Lower leg skin (tissue), 4 donors: ENCODE data around the gene GRAMD1A. TPM values are rescaled to one million over a fixed set of nuclear protein-coding genes. Genes with fewer than 3 reads are reported as not detected.
"Not testable (repeated sequence)": the region's sequence is repeated elsewhere in the genome, so short reads cannot be mapped to it uniquely, and the experiment has no call there.

Experiments
- DNase-seq, 2 donors: peaks; one replicate each; pipeline ENCODE4 v3.0.0-alpha.2; 2019; ENCODE audit warnings: low spot score in 2 of 2
- H3K4me3 ChIP-seq: fragments of 200-600 bp; sonication (generic); 2 replicates; pipeline ENCODE4 v1.5.1; 2017; ENCODE audit warnings: mild to moderate bottlenecking, low read depth; ENCODE audit not compliant: poor library complexity, severe bottlenecking
- CTCF ChIP-seq, 3 donors: fragments of 450-650 bp; IDR thresholded peaks; one replicate each; pipeline ENCODE4 v1.5.1; 2016; ENCODE audit warnings: antibody characterized with exemption in 3 of 3, mild to moderate bottlenecking in 3 of 3, moderate library complexity in 2 of 3
- POLR2A ChIP-seq, 2 donors: fragments of 450-650 bp; IDR thresholded peaks; one replicate each; pipeline ENCODE4 v1.6.1; 2016 to 2017; ENCODE audit warnings: antibody characterized with exemption in 2 of 2, mild to moderate bottlenecking in 1 of 2, moderate library complexity in 1 of 2
- WGBS, 2 donors: methylation state at CpG; one replicate each; pipeline ENCODE4 v1.1.5; 2018; 5-methylcytosine and 5-hydroxymethylcytosine counted together
- intact Hi-C: fragments of 100-400 bp; cut with DNase I; formaldehyde crosslinking; loops from one replicate; pipeline ENCODE4 v1.15.0; 2023; ENCODE audit warnings: low total_unique reads
- total RNA-seq, 4 donors: library from RNA; depleted of rRNA; stranded (reverse); fragments of >200 nt; gene quantifications; one replicate each; pipeline ENCODE4 v1.1.0, GENCODE V29; 2016

GRAMD1A gene
- total RNA-seq, 4 donors from 2014 or later: 12.6 to 49.2 (median 20.3) TPM

- no peak overlapping the region for H3K4me3 ChIP-seq
- WGBS, 2 donors: 78 to 86% methylated on average over 13 of the region's 13 CpGs
- no peak for DNase-seq
- TF ChIP-seq CTCF (IDR thresholded peaks at IDR 0.05) (no peak), POLR2A (IDR thresholded peaks at IDR 0.05) (no peak)
- intact Hi-C loops: loop anchor here (5.0 kb wide), 1 partner anchor 34 kb away; no protein-coding TSS in a partner anchor
Observed at GRCh38 chr19:35011091-35011689, 11.1 kb downstream of the GRAMD1A start.

- TF ChIP-seq CTCF (IDR thresholded peaks at IDR 0.05) (no peak), POLR2A (IDR thresholded peaks at IDR 0.05) (no peak)
- intact Hi-C loops: loop anchor here (5.0 kb wide), 1 partner anchor 35 kb away; no protein-coding TSS in a partner anchor
- DNase-seq: no peak
- H3K4me3 ChIP-seq: no peak overlapping the region
- 88 to 91% methylated on average over 17 to 18 of the region's 18 CpGs for WGBS, 2 donors
Observed at GRCh38 chr19:35011737-35012682, 11.9 kb downstream of the GRAMD1A start.

- TF ChIP-seq CTCF (IDR thresholded peaks at IDR 0.05): peak in 1 of 3 donors; percentile 89
- TF ChIP-seq POLR2A (IDR thresholded peaks at IDR 0.05): no peak
- intact Hi-C loops: loop anchor here (5.0 kb wide), 1 partner anchor 36 kb away; no protein-coding TSS in a partner anchor
- no peak overlapping the region for H3K4me3 ChIP-seq
- DNase-seq: peak; percentile 40 to 94
- 54 to 56% methylated on average over 32 of the region's 32 CpGs for WGBS, 2 donors
Observed at GRCh38 chr19:35013041-35013819, 13.1 kb downstream of the GRAMD1A start.

GRCh38 chr19:35013820-35014754 is 14.0 kb downstream of the GRAMD1A start:
- 81 to 83% methylated on average over 18 to 19 of the region's 23 CpGs for WGBS, 2 donors
- TF ChIP-seq POLR2A (IDR thresholded peaks at IDR 0.05) (no peak), CTCF (IDR thresholded peaks at IDR 0.05) (no peak)
- intact Hi-C loops: loop anchor here (5.0 kb wide), 1 partner anchor 37 kb away; no protein-coding TSS in a partner anchor
- no peak for DNase-seq
- no peak overlapping the region for H3K4me3 ChIP-seq

GRCh38 chr19:35014774-35015173 is 14.7 kb downstream of the GRAMD1A start:
- H3K4me3 ChIP-seq, DNase-seq: not testable (repeated sequence)
- intact Hi-C loops: loop anchor here (5.0 kb wide), 1 partner anchor 37 kb away; no protein-coding TSS in a partner anchor
- 92 to 94% methylated on average over 4 of the region's 4 CpGs for WGBS, 2 donors
